Spinal cord (tissue), 10 donors: ENCODE data around the gene CSGALNACT2. TPM values are rescaled to one million over a fixed set of nuclear protein-coding genes. Genes with fewer than 3 reads are reported as not detected.

Experiments used
- DNase-seq, 6 donors: peaks; one replicate each; pipeline versions ENCODE4 v3.0.0 to v3.0.0-alpha.2; 2013 to 2015; ENCODE audit warnings: low spot score in 6 of 6, low read depth in 4 of 6
- H3K27ac ChIP-seq: one replicate; pipeline ENCODE4 v1.5.1; 2013; ENCODE audit warnings: low read depth, low read length, control low read depth
- H3K27me3 ChIP-seq: one replicate; pipeline ENCODE4 v1.6.1; 2013; ENCODE audit warnings: low read length; ENCODE audit not compliant: control insufficient read depth, insufficient read depth
- H3K36me3 ChIP-seq: one replicate; pipeline ENCODE4 v1.6.1; 2013; ENCODE audit warnings: low read length; ENCODE audit not compliant: control insufficient read depth, insufficient read depth
- H3K4me1 ChIP-seq: one replicate; pipeline ENCODE4 v1.6.1; 2013; ENCODE audit warnings: low read length; ENCODE audit not compliant: control insufficient read depth, insufficient read depth
- H3K4me3 ChIP-seq: one replicate; pipeline ENCODE4 v1.5.1; 2013; ENCODE audit warnings: low read depth, low read length, control low read depth
- H3K9me3 ChIP-seq: one replicate; pipeline ENCODE4 v1.6.1; 2013; ENCODE audit warnings: low read length; ENCODE audit not compliant: control insufficient read depth, insufficient read depth
- WGBS: methylation state at CpG from one replicate; pipeline ENCODE4 v1.1.5; 2013; ENCODE audit warnings: missing lambda C conversion rate; ENCODE audit not compliant: insufficient coverage; 5-methylcytosine and 5-hydroxymethylcytosine counted together
- polyA plus RNA-seq, 2 donors: library from polyadenylated mRNA; unstranded; fragments of 120-200 nt; gene quantifications; one replicate each; pipeline ENCODE4 v1.2.1, GENCODE V29; 2013; ENCODE audit not compliant: insufficient read length in 2 of 2
- total RNA-seq, 2 donors: library from RNA; depleted of rRNA in 1 of 2; stranded (reverse); fragments of 120-200 nt in 1 of 2; fragments of >200 nt in 1 of 2; gene quantifications; one replicate each; pipeline versions ENCODE4 v1.2.3 to v1.2.4, GENCODE V29; 2013 to 2014
- donor health status: healthy.

CSGALNACT2 gene
- total and polyA plus RNA-seq, 4 donors, result 14.6 to 28.8 (median 19.3) TPM

DNA sequence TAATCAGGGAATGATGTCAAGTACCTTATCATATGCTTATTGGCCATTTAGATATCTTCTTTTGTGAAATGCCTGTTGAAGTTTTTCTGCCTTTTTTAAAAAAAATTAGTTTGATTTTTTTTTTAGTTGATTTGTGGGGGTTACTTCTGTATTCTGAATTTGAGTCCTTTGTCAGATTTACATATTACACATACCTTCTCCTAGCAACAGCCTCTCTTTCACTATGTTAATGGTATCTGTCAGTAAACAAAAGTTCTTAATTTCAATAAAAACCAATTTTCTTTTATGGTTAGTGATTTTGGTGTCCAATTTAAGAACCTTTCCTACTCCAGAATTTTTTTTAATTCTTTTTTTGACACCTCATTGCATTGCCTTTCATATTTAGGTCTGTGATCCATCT is 52.0 kb downstream of the CSGALNACT2 start:
- H3K9me3 ChIP-seq, result no peaks in the 10 kb centered on the region
- no peaks in the 10 kb centered on the region for H3K4me1 ChIP-seq
- no peak overlapping the region for H3K4me3 ChIP-seq
- H3K36me3 ChIP-seq, result peaks cover 12% of the 10 kb centered on the region
- H3K27me3 ChIP-seq, result no peaks in the 10 kb centered on the region
- no peak overlapping the region for H3K27ac ChIP-seq
- no peak for DNase-seq

DNA sequence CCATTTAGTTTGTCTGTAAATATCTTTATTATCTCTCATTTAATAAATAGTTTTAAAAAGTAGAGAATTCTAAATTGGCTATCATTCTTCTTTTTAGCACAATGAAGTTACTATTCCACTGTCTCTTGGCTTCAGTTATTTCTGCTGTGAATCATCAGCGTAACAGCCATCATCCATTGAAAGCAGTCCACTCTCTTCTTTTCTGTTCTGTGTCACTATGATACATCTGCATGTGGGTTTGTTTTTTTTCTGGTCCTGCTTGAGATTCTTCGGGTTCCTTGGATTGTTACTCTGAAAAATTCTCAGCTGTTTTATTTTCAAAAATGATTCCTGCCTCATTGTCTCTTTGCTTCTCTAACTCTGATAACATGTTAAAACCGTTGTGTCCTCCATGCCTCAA is 52.5 kb downstream of the CSGALNACT2 start:
- H3K27ac ChIP-seq, result no peak overlapping the region

DNA sequence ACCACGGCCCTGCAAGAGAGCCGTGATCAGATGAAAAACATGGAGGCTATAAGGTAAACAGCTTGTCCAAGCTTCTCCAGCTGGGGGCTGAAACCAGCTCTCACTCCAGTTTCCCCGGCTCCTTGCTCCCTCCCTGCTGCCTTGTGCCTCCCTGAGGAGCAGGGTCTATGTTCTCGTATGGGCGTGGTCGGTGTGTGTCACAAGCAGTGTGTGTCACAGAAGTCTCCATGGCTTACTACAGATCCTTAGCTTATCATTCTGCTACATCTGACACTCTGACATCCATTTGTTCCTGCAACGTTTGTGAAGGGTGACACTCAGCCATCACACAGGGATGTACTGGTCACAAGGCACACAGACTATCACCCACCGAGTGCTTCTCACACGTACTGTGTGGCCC is 54.6 kb downstream of the CSGALNACT2 start:
- no peak overlapping the region for H3K27ac ChIP-seq
- no peak for DNase-seq
- no peaks in the 10 kb centered on the region for H3K27me3 ChIP-seq
- WGBS, result 79% methylated on average over 7 of the region's 9 CpGs
- no peak overlapping the region for H3K4me3 ChIP-seq
- H3K36me3 ChIP-seq, result peaks cover 35% of the 10 kb centered on the region
- H3K9me3 ChIP-seq, result no peaks in the 10 kb centered on the region
- H3K4me1 ChIP-seq, result no peaks in the 10 kb centered on the region

More for the DNA sequence above, 52.5 kb downstream of the CSGALNACT2 start:
- DNase-seq, result no peak
- Histone ChIP-seq H3K36me3 (peaks cover 15% of the 10 kb centered on the region), H3K9me3 (no peaks in the 10 kb centered on the region), H3K27me3 (no peaks in the 10 kb centered on the region), H3K4me3 (no peak overlapping the region), H3K4me1 (no peaks in the 10 kb centered on the region)
- WGBS, result 75% methylated on average over 1 of the region's 3 CpGs

DNA sequence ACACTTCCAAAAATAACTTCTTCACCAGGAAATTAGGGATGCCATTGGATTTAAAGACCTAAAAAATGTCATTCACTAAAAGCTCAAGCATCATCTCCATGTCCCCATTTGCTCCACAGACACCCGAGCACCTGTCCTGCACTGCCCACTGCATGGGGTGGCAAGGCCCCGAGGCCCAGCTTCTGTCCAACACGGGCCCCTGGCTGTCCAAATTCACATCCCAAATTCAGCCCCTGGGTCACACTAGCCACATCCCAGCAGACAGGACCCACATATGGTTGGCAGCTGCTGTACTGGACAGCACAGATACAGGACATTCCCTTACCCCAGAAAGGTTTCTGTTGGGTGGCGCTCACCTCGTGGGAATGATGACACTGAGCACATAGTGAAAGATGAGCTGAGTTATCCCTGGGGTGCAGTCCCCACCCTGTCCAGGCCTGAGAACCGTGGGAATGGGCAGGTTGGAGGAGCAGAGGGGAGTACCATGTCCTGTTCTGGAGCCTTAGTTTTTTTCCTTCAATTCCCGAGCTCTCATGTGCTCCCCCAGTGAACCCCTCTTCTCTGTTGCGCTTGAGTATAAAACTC is 55.3 kb downstream of the CSGALNACT2 start:
- no peak for DNase-seq
- Histone ChIP-seq H3K36me3 (peaks cover 42% of the 10 kb centered on the region), H3K27me3 (no peaks in the 10 kb centered on the region), H3K9me3 (no peaks in the 10 kb centered on the region), H3K4me3 (no peak overlapping the region), H3K27ac (no peak overlapping the region), H3K4me1 (no peaks in the 10 kb centered on the region)
- 88% methylated on average over 8 of the region's 8 CpGs for WGBS

DNA sequence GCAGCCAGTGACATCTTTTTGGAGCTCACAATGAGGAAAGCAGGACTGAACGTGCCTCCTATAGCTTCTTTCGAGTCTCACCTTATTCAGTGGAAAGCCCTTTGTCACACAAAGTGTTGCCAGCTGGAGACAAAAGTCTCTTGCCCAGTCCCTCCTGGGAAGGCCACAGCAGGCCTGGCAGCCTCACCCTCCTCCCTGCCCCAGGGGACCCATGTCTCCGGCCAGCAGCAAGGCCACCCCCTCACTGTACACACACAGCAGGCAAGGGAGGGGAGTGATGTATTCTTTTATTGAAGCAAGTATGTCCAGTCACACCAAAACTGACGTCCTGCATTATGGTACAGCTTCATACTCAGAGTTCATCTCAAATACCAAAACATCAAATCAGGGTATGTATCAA is 56.0 kb downstream of the CSGALNACT2 start:
- H3K9me3 ChIP-seq, result no peaks in the 10 kb centered on the region
- no peak overlapping the region for H3K27ac ChIP-seq
- 54% methylated on average over 2 of the region's 4 CpGs for WGBS
- no peak overlapping the region for H3K4me3 ChIP-seq
- DNase-seq, result no peak
- no peaks in the 10 kb centered on the region for H3K27me3 ChIP-seq
- no peaks in the 10 kb centered on the region for H3K4me1 ChIP-seq
- peaks cover 48% of the 10 kb centered on the region for H3K36me3 ChIP-seq

DNA sequence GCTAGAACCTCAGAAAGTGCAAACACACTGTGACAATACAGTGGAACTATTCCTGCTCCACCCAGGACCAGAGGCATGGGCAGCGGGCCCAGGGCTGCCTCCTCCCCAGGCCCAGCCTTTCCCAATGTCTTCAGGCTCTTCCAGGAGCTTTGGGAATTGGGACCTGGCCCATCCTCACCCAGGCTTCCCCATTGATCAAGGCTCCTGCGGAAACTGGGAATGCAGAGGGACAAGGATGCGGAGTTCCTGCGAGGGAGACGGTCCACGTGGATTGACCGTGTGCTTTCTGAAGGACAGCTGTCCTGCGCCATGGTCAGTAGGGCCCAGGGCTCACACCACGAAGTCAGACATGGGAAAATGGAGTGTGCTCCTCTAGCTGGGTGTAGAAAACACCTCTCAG is 56.6 kb downstream of the CSGALNACT2 start:
- no peak for DNase-seq
- Histone ChIP-seq H3K36me3 (peaks cover 54% of the 10 kb centered on the region), H3K27me3 (no peaks in the 10 kb centered on the region), H3K4me1 (peaks cover under 1% of the 10 kb centered on the region), H3K27ac (no peak overlapping the region), H3K4me3 (no peak overlapping the region), H3K9me3 (no peaks in the 10 kb centered on the region)
- 85% methylated on average over 7 of the region's 9 CpGs for WGBS

DNA sequence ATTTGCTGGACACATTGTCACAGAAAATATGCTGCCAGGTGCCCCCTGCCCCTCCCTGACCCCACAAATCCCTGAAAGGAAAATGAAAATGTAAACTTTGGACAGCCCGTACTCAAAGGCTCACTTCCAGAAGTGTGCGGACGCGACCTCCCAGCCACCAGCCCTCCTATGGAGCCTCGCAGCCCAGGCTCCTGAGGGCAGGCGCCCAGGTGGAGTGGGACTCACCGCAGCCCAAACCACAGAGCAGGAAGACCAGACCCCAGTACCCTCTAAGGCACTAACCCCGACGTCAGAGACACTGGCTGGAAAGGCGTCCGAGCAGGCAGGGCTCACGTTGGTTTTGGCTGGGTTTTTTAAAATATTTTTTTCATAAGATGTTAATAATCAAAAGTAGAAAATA is 57.3 kb downstream of the CSGALNACT2 start:
- Histone ChIP-seq H3K36me3 (peaks cover 61% of the 10 kb centered on the region), H3K27ac (no peak overlapping the region), H3K4me3 (no peak overlapping the region), H3K9me3 (no peaks in the 10 kb centered on the region), H3K27me3 (no peaks in the 10 kb centered on the region), H3K4me1 (peaks cover 4% of the 10 kb centered on the region)
- DNase-seq, result no peak
- 96% methylated on average over 7 of the region's 12 CpGs for WGBS

DNA sequence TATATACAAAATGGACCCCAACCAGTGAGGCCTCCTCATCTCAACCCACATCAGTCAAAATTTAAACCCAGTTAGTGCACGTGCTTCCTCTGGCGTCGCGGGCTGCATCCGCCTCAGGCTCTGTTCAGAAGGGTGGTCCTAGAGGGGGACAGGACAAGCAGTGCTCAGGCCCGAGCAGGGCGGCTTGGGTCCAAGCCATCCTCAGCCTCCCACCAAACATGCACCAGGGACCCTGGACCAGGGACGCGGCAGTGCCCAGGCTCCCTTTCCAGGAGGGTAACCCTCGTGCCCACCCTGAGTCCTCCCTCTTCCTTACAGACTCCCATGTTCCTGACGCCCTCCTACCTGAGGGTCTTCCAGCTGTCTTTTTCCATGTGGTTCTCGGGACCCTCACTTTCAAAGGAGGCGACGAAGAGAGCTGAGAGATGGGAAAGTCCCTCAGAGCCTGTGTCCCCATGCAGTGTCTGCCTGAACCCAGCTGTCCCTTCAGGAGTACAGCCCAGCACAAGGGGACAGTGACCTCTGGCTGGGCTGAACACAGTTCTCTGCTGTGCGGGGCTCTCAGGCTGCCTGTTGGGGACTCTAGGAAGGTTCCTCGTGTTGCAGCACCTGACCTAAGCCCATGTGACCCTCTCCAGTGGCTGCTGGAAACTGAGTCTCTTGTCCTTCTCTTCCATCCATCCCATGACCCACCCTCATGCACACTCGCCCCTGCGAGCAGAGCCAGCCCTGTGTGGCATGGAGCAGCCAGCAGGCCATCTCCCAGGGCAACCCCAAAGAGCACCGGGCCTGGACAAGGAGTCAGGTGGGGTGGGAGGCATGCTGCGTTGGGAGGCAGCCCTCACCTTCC is 58.1 kb downstream of the CSGALNACT2 start:
- Histone ChIP-seq H3K27ac (no peak overlapping the region), H3K4me3 (no peak overlapping the region), H3K9me3 (no peaks in the 10 kb centered on the region), H3K27me3 (no peaks in the 10 kb centered on the region), H3K4me1 (peaks cover 5% of the 10 kb centered on the region), H3K36me3 (peaks cover 64% of the 10 kb centered on the region)
- WGBS, result 90% methylated on average over 17 of the region's 20 CpGs
- no peak for DNase-seq

DNA sequence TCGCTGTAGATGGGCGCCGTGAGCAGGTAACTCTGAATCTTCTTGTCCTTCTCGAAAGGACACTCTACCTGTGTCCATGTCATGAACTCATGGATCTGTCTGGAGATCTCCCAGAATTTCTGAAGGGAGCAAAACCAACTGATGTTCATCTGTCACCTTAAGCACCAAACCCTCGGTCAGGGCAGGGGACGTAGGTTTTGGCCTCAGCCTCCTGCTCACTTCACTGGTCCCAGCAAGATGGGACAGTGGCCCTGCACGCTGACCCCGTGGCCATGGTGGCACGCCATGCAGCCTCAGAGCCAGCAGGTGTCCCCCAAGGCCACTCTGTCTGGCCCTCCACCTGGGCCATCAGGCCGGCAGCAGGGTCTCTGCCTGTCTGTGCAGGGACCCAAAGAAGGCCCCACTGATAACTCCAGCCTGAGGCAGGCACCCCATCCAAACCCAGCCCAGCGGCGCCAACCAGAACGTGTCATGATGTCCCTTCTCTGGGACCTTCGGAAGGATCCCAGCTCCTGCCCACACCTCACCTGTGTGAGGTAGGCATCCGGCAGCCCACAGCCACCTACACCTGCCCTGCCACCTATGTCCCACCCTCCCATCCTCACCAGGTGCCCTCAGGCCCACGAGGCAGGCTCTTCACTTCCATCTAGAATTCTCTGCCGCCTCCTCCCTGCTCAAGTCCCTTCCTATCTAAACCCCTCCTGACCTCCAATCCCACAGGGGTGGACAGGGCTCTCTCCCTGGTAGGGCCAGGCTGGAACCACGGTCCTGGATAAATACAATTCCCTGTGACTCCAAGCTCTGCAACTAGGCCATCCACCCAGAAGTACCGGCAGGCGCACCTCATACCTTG is 59.0 kb downstream of the CSGALNACT2 start:
- WGBS, result 93% methylated on average over 20 of the region's 20 CpGs
- DNase-seq, result no peak
- Histone ChIP-seq H3K27ac (no peak overlapping the region), H3K27me3 (no peaks in the 10 kb centered on the region), H3K9me3 (no peaks in the 10 kb centered on the region), H3K4me1 (peaks cover 14% of the 10 kb centered on the region), H3K4me3 (no peak overlapping the region), H3K36me3 (peaks cover 66% of the 10 kb centered on the region)
